Left forelimb (tissue), 1 donor: ENCODE results near the gene OTUD7B.
A peak's percentile ranks its signal among the peaks of the same experiment; 100 is the strongest.

ENCODE experiments used
- DNase-seq: peaks from one replicate; pipeline ENCODE4 v3.0.0-alpha.2; 2018; ENCODE audit warnings: low spot score

OTUD7B gene

DNA sequence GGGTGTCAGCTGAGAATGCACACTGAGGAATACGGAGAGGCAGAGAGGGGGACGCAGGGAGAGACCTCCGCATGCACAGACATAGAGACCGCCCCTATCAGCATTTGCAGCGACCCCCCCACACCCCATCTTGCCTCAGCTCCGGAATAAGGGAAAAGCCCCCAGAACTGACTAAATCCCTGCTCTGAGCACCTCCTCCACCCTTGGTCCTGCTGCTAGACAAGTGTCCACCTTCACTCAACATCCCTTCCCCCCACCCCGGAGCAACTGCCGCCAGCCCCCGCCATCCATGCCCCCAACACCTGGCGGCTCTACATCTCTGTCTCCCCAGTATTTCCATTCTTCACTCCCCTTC, 93.7 kb downstream of the OTUD7B start:
- DNase-seq, result no peak

GRCh38 chr1:149916193-149916897, 94.2 kb downstream of the OTUD7B start:
- DNase-seq, result no peak

DNA sequence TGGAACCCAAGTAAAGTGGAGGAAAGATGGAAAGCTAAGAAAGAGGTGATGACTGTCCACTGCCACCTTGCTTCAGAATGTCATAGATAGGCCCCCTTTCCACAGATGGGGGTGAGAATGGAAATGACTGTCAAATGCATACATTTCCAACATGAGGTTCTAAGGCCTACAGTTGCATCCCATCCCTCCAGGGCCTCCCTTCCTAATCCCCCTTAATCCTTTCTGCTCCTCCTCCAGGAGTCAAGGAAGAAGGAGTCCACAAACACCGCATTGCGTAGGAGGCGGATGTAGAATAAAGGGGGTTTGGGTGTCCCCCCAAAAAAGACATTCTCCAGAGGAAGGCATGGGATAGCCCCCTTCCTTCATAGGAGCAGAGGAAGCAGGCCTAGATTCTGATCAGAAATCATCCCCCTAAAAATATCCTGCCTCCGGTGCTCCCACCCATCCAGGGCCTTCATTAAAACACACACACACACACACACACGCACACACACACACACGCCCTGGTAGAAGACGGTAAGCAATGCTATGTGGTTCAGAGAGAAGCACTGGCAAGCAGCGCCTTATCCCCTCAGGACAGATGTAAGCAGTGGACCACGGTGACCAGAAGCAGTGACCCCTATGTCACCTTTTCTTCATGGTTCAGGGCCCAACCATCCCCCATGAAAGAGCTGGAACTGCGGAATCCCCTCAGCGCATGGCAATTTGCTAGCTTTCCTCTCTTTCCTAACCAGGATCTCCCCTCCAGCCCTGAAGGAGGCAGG, 94.9 kb downstream of the OTUD7B start:
- no peak for DNase-seq

DNA sequence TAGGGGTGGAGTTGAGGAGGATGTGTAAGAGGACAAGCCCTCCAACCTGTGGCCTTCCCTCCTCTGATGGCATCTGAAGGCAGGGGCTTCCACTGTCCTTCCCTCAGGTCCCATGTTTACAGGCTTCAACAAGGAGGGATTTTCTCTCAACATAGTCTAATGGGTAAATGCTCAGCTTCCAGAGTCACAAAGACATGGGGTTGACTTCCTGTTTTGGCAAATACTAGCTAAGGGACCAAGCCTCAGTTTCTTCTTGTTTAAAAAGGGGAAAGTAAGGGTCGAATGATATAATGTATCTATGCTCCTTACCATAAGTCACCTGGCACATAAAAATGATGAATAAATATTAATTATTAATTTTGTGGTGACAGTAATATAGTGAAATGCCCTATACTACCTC, 96.0 kb downstream of the OTUD7B start:
- DNase-seq, result no peak

GRCh38 chr1:149906570-149907075, 103.9 kb downstream of the OTUD7B start:
- no peak for DNase-seq

- no peak for DNase-seq
These were observed 106.6 kb downstream of the OTUD7B start for GRCh38 chr1:149903836-149904491.

- peak; percentile 94 for DNase-seq
These were observed 110.9 kb downstream of the OTUD7B start, which contains the start of gene BOLA1 for GRCh38 chr1:149899460-149900284. Gene BOLA1, plus strand, starts transcription at chr1:149899568. Its CDS starts 492 bp downstream, at chr1:149900060.

DNA sequence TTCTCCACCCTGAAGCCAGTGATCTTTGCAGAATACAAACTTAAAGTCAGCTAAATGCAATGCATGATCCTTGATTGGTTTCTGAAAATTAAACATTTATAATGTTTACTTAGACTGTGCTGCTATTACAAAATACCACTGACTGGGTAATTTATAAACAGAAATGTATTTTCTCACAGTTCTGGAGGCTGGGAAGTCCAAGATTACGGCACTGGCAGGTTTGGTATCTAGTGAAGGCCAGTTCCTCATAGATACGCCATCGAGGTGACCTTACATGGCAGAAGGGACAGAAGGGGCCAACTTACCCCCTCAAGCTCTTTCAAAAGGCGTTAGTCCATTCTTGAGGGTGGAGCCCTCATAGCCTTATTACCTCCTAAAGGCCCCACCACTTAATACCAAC, 114.0 kb downstream of the OTUD7B start:
- DNase-seq, result no peak

- no peak for DNase-seq
These were observed 121.6 kb downstream of the OTUD7B start for GRCh38 chr1:149888999-149889289.

DNA sequence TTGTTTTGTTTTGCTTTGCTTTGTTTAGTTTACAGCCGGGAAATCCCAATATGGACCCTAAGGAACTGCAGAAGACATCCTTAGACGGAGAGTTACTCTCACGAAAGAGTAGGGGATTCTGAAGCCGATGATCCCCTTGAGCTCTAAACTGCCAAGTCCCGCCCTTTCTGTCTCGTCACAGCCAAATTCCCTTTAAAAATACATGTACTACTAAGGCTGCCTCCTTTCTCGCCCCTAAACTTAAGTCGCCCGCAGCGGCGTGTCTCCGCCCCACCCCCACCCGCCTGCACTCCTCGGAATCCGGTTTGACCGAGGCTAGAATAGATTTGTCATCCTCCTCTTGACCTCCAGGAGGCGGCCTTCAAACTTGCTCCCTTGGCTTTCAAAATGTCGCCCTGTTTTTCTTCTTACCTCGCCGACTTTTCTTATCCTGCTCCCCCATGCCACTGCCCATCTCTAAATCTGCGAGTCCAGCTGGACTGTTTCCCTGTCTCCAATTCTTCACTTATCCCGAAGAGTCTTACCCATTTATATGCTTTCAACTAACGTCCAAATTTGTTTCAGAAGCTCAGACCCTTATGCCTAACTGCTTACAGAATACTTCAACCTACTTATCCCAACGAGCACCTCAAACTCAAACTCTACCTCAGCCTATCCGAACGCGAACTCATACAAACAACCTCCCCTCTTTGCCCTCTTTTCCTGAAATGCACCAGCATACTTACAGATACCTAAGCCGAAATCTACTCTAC, 122.1 kb downstream of the OTUD7B start:
- peak; percentile 92 for DNase-seq
